ENCODE data around the gene PLA2G2D.

- TF ChIP-seq CTCF (conservative IDR thresholded peaks at IDR 0.05; ENCODE audit: low read length), result no peak
- TF ChIP-seq EZH2phosphoT487 (IDR thresholded peaks at IDR 0.05; ENCODE audit: borderline replicate concordance), result no peak
These were observed 44.6 kb downstream of the PLA2G2D start for GRCh38 chr1:20074725-20075171.
